ENCODE data around the gene SNX14. TPM values are rescaled to one million over a fixed set of nuclear protein-coding genes. Genes with fewer than 3 reads are reported as not detected.

The SNX14 gene
- total and polyA plus RNA-seq, 10 of the 15 experiments (the other 5 are each of a cell fraction or from before 2014, with no cell fraction given): 34.2 to 122 (median 51.0) TPM

- TF ChIP-seq SKIL (IDR thresholded peaks at IDR 0.05; ENCODE audit: low read depth, poor library complexity, severe bottlenecking): peak; percentile 70
- TF ChIP-seq ZSCAN29 (IDR thresholded peaks at IDR 0.05): no peak
- TF ChIP-seq SRF (IDR thresholded peaks at IDR 0.05; ENCODE audit: low read depth in 2 of 2, low read length in 2 of 2): no peak
These were observed 7.2 kb upstream of the SNX14 start (continued) for GRCh38 chr6:85600713-85601313.

- no peak for DNase-seq (ENCODE audit: low read depth, low spot score)
- peak overlapping the region; percentile 82 for H3K9ac ChIP-seq (ENCODE audit: control insufficient read depth, insufficient read depth, low read length)
- ChIA-PET RAD21 (ENCODE audit: unreplicated experiment) (interaction anchor here (1.4 to 2.7 kb wide), 3 partner anchors 49 to 84 kb away, joined by 6 to 20 read pairs (median 11); partner anchors contain the start of gene SYNCRIP), POLR2A (interaction anchor here (0.5 to 5.8 kb wide), 7 partner anchors 36 to 111 kb away, joined by 3 to 52 read pairs (median 4); partner anchors contain the start of gene SYNCRIP), CTCF (interaction anchor here (0.8 to 2.3 kb wide), 3 partner anchors 32 to 76 kb away, joined by 4 to 12 read pairs (median 4); no protein-coding TSS in a partner anchor), SMC1A (ENCODE audit: uncharacterized antibody, unreplicated experiment) (interaction anchor here (0.7 to 3.4 kb wide), 5 partner anchors 15 to 84 kb away, joined by 3 to 24 read pairs (median 4); no protein-coding TSS in a partner anchor)
- intact Hi-C loops (cut with micrococcal nuclease; ENCODE audit: unreplicated experiment): loop anchor here (2.0 kb wide), 1 partner anchor 48 kb away; the partner anchor contains the start of gene SYNCRIP
- H3K36me3 ChIP-seq (ENCODE audit: control insufficient read depth in 2 of 2, insufficient read depth in 2 of 2, low read length in 1 of 2): no peaks in the 10 kb centered on the region
- FAIRE-seq: peak; percentile 27
- H3K4me2 ChIP-seq (ENCODE audit: control insufficient read depth, insufficient read depth): peak overlapping the region; percentile 76
- H4K20me1 ChIP-seq (ENCODE audit: control insufficient read depth, insufficient read depth): no peaks in the 10 kb centered on the region
- WGBS (ENCODE audit: insufficient coverage, insufficient replicate concordance, low lambda C conversion rate, missing lambda C conversion rate): under 1% methylated on average over 35 of the region's 35 CpGs
- H3K27ac ChIP-seq (ENCODE audit: control insufficient read depth, insufficient read depth): peak overlapping the region; percentile 67
- H3K4me3 ChIP-seq: peak overlapping the region; percentile 82
- ATAC-seq: peak; percentile 24
- H3K27me3 ChIP-seq (replicated peaks in 1 of 2; ENCODE audit: control insufficient read depth in 2 of 2, insufficient read depth in 2 of 2, low read length in 1 of 2): no peaks in the 10 kb centered on the region
- peak overlapping the region; percentile 52 for H2AFZ ChIP-seq (ENCODE audit: control insufficient read depth, low read depth, low read length)
- TSS peak; percentile 95 for BruUV-seq (replicated peaks)
- H3K9me3 ChIP-seq (replicated peaks; ENCODE audit: control insufficient read depth, insufficient read depth, low read length): peaks cover 2% of the 10 kb centered on the region; the same call in 1 of the 3 replicates
- in situ Hi-C loops (cut with MboI): no loop called here
- H3K4me1 ChIP-seq (ENCODE audit: control insufficient read depth, insufficient read depth, low read length): no peaks in the 10 kb centered on the region
- peaks cover 26% of the 10 kb centered on the region for H3K79me2 ChIP-seq (ENCODE audit: control insufficient read depth, insufficient read depth, low read length)
- TF ChIP-seq ZSCAN29 (IDR thresholded peaks at IDR 0.05) (0 out of 2 replicates have a peak, but pooled peaks have one; percentile 28), CHD2 (IDR thresholded peaks at IDR 0.05; ENCODE audit: borderline replicate concordance, low read depth, low read length) (peak; percentile 5; the same call in 1 of the 2 replicates), PML (IDR thresholded peaks at IDR 0.05; ENCODE audit: low read length) (peak; percentile 76), ZNF592 (IDR thresholded peaks at IDR 0.05) (no peak), MTA3 (IDR thresholded peaks at IDR 0.05; ENCODE audit: borderline replicate concordance, low read length) (0 out of 2 replicates have a peak, but pooled peaks have one; percentile 22), E4F1 (IDR thresholded peaks at IDR 0.05; ENCODE audit: borderline replicate concordance, partially characterized antibody) (no peak), SMAD5 (IDR thresholded peaks at IDR 0.05; ENCODE audit: low read depth) (no peak), IKZF2 (IDR thresholded peaks at IDR 0.05) (0 out of 4 replicates have a peak, but pooled peaks of 1 of the 2 experiments have one; percentile 51)
These were observed 706 bp upstream of the SNX14 start for GRCh38 chr6:85594197-85594930.
